Parathyroid adenoma (tissue), 2 donors: ENCODE data around the gene QSOX2.

Experiments used
- H2AFZ ChIP-seq: fragments of 300-600 bp; sonication (generic); one replicate; pipeline ENCODE4 v1.7.0; 2017; ENCODE audit warnings: antibody characterized with exemption, mild to moderate bottlenecking
- H3K27ac ChIP-seq: fragments of 300-600 bp; sonication (generic); one replicate; pipeline ENCODE4 v1.7.0; 2017
- H3K27me3 ChIP-seq: fragments of 300-600 bp; sonication (generic); one replicate; pipeline ENCODE4 v1.7.0; 2017; ENCODE audit warnings: low read length; ENCODE audit not compliant: control insufficient read depth, insufficient read depth
- H3K36me3 ChIP-seq: fragments of 300-600 bp; sonication (generic); one replicate; pipeline ENCODE4 v1.7.0; 2017; ENCODE audit warnings: low read length; ENCODE audit not compliant: control insufficient read depth, insufficient read depth
- H3K4me1 ChIP-seq: fragments of 300-600 bp; sonication (generic); one replicate; pipeline ENCODE4 v1.7.0; 2017; ENCODE audit warnings: control low read depth
- H3K4me2 ChIP-seq: fragments of 300-600 bp; sonication (generic); one replicate; pipeline ENCODE4 v1.7.0; 2017; ENCODE audit warnings: low read length
- H3K4me3 ChIP-seq: fragments of 300-600 bp; sonication (generic); one replicate; pipeline ENCODE4 v1.7.0; 2017; ENCODE audit warnings: low read depth, low read length
- H3K79me2 ChIP-seq: fragments of 300-600 bp; sonication (generic); one replicate; pipeline ENCODE4 v1.7.0; 2017; ENCODE audit warnings: control low read depth
- H3K9ac ChIP-seq: fragments of 300-600 bp; sonication (generic); one replicate; pipeline ENCODE4 v1.7.0; 2017; ENCODE audit warnings: mild to moderate bottlenecking
- H3K9me3 ChIP-seq: fragments of 300-600 bp; sonication (generic); one replicate; pipeline ENCODE4 v1.7.0; 2017; ENCODE audit warnings: low read length; ENCODE audit not compliant: control insufficient read depth
- TF ChIP-seq, protein P1 (sequence below): fragments of 300-600 bp; sonication (generic); IDR thresholded peaks from one replicate; pipeline ENCODE4 v1.7.0; 2017; ENCODE audit warnings: antibody characterized with exemption, mild to moderate bottlenecking
- donor health status: primary hyperparathyroidism.

The QSOX2 gene

DNA sequence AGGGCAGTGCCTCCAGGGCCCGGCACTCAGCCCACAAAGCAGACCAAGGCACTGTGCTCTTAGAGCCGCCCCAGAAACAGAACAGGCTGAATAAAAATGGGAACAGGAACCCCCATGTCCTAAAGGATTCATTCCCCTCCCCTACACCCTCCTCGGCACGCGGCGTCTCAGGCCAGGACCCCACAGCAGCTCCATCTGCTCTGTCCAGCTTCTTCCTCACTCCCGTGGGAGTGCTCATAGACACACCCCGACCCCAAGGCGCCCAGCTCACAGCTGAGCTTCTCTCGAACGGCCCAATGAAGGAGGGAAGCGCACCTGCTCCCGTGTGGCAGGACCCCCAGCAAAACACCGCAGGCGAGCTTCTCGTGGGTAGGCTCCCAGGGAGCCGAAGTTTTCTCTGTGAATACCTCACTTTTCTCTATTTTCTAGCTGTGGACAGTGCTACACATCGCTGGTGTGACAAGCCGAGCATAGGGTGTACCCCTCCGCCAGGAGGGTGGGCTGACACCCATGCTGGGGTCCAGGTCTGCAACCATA lies 15.4 kb upstream of the QSOX2 start:
- H3K36me3 ChIP-seq = no peaks in the 10 kb centered on the region
- H3K4me1 ChIP-seq = no peaks in the 10 kb centered on the region
- no peak overlapping the region for H3K4me2 ChIP-seq
- no peak overlapping the region for H3K27ac ChIP-seq
- no peaks in the 10 kb centered on the region for H3K79me2 ChIP-seq
- no peak overlapping the region for H3K4me3 ChIP-seq
- H3K9me3 ChIP-seq = no peaks in the 10 kb centered on the region
- no peak overlapping the region for H3K9ac ChIP-seq
- H2AFZ ChIP-seq = no peak overlapping the region
- TF ChIP-seq, protein P1, sequence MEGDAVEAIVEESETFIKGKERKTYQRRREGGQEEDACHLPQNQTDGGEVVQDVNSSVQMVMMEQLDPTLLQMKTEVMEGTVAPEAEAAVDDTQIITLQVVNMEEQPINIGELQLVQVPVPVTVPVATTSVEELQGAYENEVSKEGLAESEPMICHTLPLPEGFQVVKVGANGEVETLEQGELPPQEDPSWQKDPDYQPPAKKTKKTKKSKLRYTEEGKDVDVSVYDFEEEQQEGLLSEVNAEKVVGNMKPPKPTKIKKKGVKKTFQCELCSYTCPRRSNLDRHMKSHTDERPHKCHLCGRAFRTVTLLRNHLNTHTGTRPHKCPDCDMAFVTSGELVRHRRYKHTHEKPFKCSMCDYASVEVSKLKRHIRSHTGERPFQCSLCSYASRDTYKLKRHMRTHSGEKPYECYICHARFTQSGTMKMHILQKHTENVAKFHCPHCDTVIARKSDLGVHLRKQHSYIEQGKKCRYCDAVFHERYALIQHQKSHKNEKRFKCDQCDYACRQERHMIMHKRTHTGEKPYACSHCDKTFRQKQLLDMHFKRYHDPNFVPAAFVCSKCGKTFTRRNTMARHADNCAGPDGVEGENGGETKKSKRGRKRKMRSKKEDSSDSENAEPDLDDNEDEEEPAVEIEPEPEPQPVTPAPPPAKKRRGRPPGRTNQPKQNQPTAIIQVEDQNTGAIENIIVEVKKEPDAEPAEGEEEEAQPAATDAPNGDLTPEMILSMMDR = no peak
- no peaks in the 10 kb centered on the region for H3K27me3 ChIP-seq

DNA sequence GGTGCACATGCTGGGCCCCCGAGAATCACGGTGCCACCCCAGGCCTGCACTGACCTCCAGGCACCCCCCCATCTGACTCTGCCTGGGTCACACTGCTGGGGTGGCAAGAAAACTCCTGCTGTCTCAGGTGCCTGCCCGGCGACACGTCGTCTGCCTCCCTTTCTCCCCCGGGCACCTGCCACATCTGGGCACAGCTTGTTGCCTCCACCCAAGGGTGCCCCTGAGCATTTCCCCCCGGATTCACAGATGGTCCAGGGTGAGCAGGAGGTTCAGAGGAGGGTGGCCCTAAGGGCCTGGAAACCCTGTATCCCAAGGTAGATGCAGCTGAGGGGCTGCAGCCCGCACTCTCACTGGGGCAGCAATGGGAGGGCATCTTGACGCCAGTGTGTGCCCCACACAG lies 14.9 kb upstream of the QSOX2 start:
- Histone ChIP-seq H3K27ac (no peak overlapping the region), H3K9ac (no peak overlapping the region)
- TF ChIP-seq, protein P1 = no peak

DNA sequence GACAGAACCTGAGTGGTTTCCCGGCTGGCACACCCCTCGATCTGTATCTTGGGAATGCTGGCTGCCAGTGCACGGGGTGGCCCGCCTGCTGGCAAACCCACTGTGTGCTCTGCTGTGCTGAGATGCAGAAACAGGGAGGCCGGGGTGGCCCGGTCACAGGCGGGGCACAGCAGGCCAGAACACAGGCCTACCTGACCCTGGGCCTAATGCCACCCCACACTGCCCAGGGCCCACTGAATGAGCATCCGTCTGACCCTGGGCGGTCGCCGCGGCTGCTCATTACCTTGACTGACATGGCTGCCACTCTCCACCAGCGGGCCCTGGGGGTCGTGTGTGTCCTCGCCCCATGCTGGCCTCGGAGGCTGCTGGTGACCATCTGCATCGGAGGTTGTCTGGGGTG lies 14.2 kb upstream of the QSOX2 start:
- Histone ChIP-seq H3K27ac (no peak overlapping the region), H3K79me2 (no peaks in the 10 kb centered on the region), H3K4me1 (no peaks in the 10 kb centered on the region), H3K9ac (no peak overlapping the region), H2AFZ (no peak overlapping the region), H3K4me2 (no peak overlapping the region), H3K27me3 (no peaks in the 10 kb centered on the region), H3K36me3 (no peaks in the 10 kb centered on the region), H3K4me3 (no peak overlapping the region), H3K9me3 (no peaks in the 10 kb centered on the region)
- TF ChIP-seq, protein P1 = no peak

More for the DNA sequence above, 14.9 kb upstream of the QSOX2 start:
- H2AFZ ChIP-seq = no peak overlapping the region
- H3K36me3 ChIP-seq = no peaks in the 10 kb centered on the region
- no peaks in the 10 kb centered on the region for H3K9me3 ChIP-seq
- H3K27me3 ChIP-seq = no peaks in the 10 kb centered on the region
- no peak overlapping the region for H3K4me2 ChIP-seq
- no peaks in the 10 kb centered on the region for H3K4me1 ChIP-seq
- no peak overlapping the region for H3K4me3 ChIP-seq
- no peaks in the 10 kb centered on the region for H3K79me2 ChIP-seq

DNA sequence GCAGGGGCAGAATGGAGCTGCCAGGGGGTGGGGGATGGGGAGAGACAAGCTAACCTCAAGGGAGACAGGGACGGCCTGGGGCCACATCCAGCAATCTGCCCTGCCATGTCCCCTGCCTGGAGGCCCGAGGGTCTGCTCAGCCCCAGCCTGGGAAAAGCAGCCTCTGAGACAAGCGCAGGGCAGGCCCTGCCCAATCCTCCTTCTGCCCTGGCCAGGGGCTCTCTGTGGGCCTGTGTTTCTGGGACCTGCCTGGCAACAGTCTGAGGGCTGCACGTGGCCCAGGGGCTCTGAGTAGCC lies 13.9 kb upstream of the QSOX2 start:
- H2AFZ ChIP-seq = no peak overlapping the region
- no peaks in the 10 kb centered on the region for H3K36me3 ChIP-seq
- H3K27ac ChIP-seq = no peak overlapping the region
- no peak overlapping the region for H3K4me3 ChIP-seq
- no peak overlapping the region for H3K9ac ChIP-seq
- H3K4me2 ChIP-seq = no peak overlapping the region
- H3K4me1 ChIP-seq = no peaks in the 10 kb centered on the region
- H3K79me2 ChIP-seq = no peaks in the 10 kb centered on the region
- TF ChIP-seq, protein P1 = no peak
- no peaks in the 10 kb centered on the region for H3K9me3 ChIP-seq
- no peaks in the 10 kb centered on the region for H3K27me3 ChIP-seq

DNA sequence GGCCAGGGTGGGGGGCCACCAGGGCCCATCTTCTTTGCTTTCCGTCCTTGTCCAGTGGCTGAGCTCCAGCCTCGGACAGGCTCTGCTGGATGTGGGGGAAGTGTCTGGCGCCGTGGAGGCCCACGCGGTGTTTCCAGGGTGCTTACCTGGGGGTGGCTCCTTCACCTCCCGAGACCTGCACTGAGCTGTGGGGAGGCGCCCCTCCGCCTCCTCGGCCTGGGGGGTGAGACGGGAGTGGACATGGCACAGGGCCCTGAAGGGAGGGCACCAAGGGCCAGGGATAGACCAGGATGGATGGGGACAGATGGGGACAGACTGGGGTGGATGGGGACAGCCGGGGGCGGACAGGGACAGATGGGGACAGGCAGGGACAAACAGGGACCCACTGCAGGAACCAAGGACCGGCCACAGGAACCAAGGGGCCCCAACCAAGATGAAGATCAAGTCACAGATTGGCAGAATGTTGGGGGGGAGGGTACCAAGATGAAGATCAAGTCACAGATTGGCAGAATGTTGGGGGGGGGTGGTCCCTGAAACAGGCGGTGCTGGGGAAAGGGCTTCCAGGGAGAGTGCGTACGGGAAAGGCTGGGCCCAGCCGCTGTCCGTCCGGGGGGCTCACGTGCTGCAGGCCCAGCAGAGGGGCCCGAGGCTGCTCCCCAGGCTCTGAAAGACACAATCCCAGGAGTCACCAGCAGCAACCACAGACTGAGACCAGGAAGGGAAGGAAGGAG lies 13.3 kb upstream of the QSOX2 start:
- no peaks in the 10 kb centered on the region for H3K79me2 ChIP-seq
- H3K9ac ChIP-seq = no peak overlapping the region
- H3K4me2 ChIP-seq = no peak overlapping the region
- H3K9me3 ChIP-seq = no peaks in the 10 kb centered on the region
- H3K4me3 ChIP-seq = no peak overlapping the region
- H3K27ac ChIP-seq = no peak overlapping the region
- H3K27me3 ChIP-seq = no peaks in the 10 kb centered on the region
- TF ChIP-seq, protein P1 = no peak
- H3K4me1 ChIP-seq = no peaks in the 10 kb centered on the region
- H3K36me3 ChIP-seq = no peaks in the 10 kb centered on the region
- H2AFZ ChIP-seq = no peak overlapping the region
